Retinal pigment epithelial cell (primary cell): ENCODE measurements around the gene VSTM5.
A peak's percentile ranks its signal among the peaks of the same experiment; 100 is the strongest.
"Not testable (repeated sequence)": the region's sequence is repeated elsewhere in the genome, so short reads cannot be mapped to it uniquely, and the experiment has no call there.

ENCODE experiments used
- DNase-seq: peaks from one replicate; pipeline ENCODE4 v3.0.0-alpha.2; 2010; ENCODE audit warnings: low read depth
- H3K4me3 ChIP-seq: 2 replicates; pipeline ENCODE4 v1.5.1; 2011; ENCODE audit warnings: mild to moderate bottlenecking, low read length, control low read depth, moderate library complexity
- CTCF ChIP-seq: conservative IDR thresholded peaks from 2 replicates; pipeline ENCODE4 v1.5.1; 2011; ENCODE audit warnings: low read depth, low read length, control low read depth, inconsistent platforms

Gene VSTM5

GRCh38 chr11:93850594-93851018 lies at the start of gene VSTM5:
Gene VSTM5 (minus strand): TSS chr11:93850618. CDS start chr11:93850502, 116 bp downstream.
- no peak for DNase-seq
- TF ChIP-seq CTCF = no peak
- peak within 1 kb of the TSS; percentile 34 for H3K4me3 ChIP-seq

GRCh38 chr11:93895106-93895862 lies 44.9 kb upstream of the VSTM5 start:
- TF ChIP-seq CTCF = peak; percentile 80
- peak; percentile 51 for DNase-seq
- no peak overlapping the region for H3K4me3 ChIP-seq

- no peak for DNase-seq
- H3K4me3 ChIP-seq = no peak overlapping the region
- no peak for TF ChIP-seq CTCF
Observed at GRCh38 chr11:93890391-93891051, 40.1 kb upstream of the VSTM5 start.

GRCh38 chr11:93887111-93887510 lies 36.7 kb upstream of the VSTM5 start:
- TF ChIP-seq CTCF = no peak
- no peak overlapping the region for H3K4me3 ChIP-seq
- no peak for DNase-seq

GRCh38 chr11:93879114-93879513 lies 28.7 kb upstream of the VSTM5 start:
- not testable (repeated sequence) for H3K4me3 ChIP-seq, DNase-seq

- no peak for DNase-seq
- TF ChIP-seq CTCF = no peak
- H3K4me3 ChIP-seq = no peak overlapping the region
Observed at GRCh38 chr11:93875637-93876036, 25.2 kb upstream of the VSTM5 start.

GRCh38 chr11:93871526-93871925 lies 21.1 kb upstream of the VSTM5 start:
- H3K4me3 ChIP-seq = no peak overlapping the region
- no peak for DNase-seq
- no peak for TF ChIP-seq CTCF
